Activated naive CD4-positive, alpha-beta T cell treated with anti-CD3 and anti-CD28 coated beads, Interleukin-2, amount 50 U/mL, for 24 hours (primary cell): Measurements from ENCODE around the gene TMEM131L.
A peak's percentile ranks its signal among the peaks of the same experiment; 100 is the strongest.
"Not testable (repeated sequence)": the region's sequence is repeated elsewhere in the genome, so short reads cannot be mapped to it uniquely, and the experiment has no call there.

ENCODE experiments used
- H3K27ac Mint-ChIP-seq: one replicate; pipeline ENCODE4 v1.8.0; 2021; ENCODE audit warnings: mild to moderate bottlenecking, mixed read lengths
- H3K27me3 Mint-ChIP-seq: one replicate; pipeline ENCODE4 v1.8.0; 2021; ENCODE audit warnings: mixed read lengths
- H3K36me3 Mint-ChIP-seq: one replicate; pipeline ENCODE4 v1.8.0; 2021; ENCODE audit warnings: mixed read lengths
- H3K4me1 Mint-ChIP-seq: one replicate; pipeline ENCODE4 v1.8.0; 2021; ENCODE audit warnings: mixed read lengths
- H3K4me3 Mint-ChIP-seq: one replicate; pipeline ENCODE4 v1.8.0; 2021; ENCODE audit warnings: mild to moderate bottlenecking, mixed read lengths
- H3K9me3 Mint-ChIP-seq: one replicate; pipeline ENCODE4 v1.8.0; 2021; ENCODE audit warnings: mixed read lengths

TMEM131L gene

GRCh38 chr4:153501578-153501977 is 35.4 kb downstream of the TMEM131L start:
- peak overlapping the region; percentile 89 for H3K27ac Mint-ChIP-seq
- H3K4me3 Mint-ChIP-seq, result no peak overlapping the region

GRCh38 chr4:153502584-153502983 is 36.4 kb downstream of the TMEM131L start:
- H3K9me3 Mint-ChIP-seq, result peaks cover 6% of the 10 kb centered on the region
- H3K27me3 Mint-ChIP-seq, result no peaks in the 10 kb centered on the region
- H3K27ac Mint-ChIP-seq, result peak overlapping the region; percentile 91
- peaks cover 22% of the 10 kb centered on the region for H3K36me3 Mint-ChIP-seq
- peak overlapping the region; percentile 66 for H3K4me3 Mint-ChIP-seq
- H3K4me1 Mint-ChIP-seq, result peaks cover 91% of the 10 kb centered on the region

More at GRCh38 chr4:153501578-153501977, 35.4 kb downstream of the TMEM131L start:
- Mint-ChIP-seq H3K27me3 (no peaks in the 10 kb centered on the region), H3K36me3 (peaks cover 20% of the 10 kb centered on the region), H3K4me1 (peaks cover 89% of the 10 kb centered on the region), H3K9me3 (peaks cover 6% of the 10 kb centered on the region)

GRCh38 chr4:153506341-153507309 is 40.5 kb downstream of the TMEM131L start:
- Mint-ChIP-seq H3K27ac (peak overlapping the region; percentile 84), H3K27me3 (no peaks in the 10 kb centered on the region), H3K4me3 (no peak overlapping the region), H3K4me1 (peaks cover 85% of the 10 kb centered on the region), H3K9me3 (peaks cover 11% of the 10 kb centered on the region), H3K36me3 (peaks cover 26% of the 10 kb centered on the region)

- Mint-ChIP-seq H3K27me3 (no peaks in the 10 kb centered on the region), H3K4me3 (no peak overlapping the region), H3K4me1 (peaks cover 86% of the 10 kb centered on the region), H3K27ac (peak overlapping the region; percentile 80), H3K9me3 (peaks cover 11% of the 10 kb centered on the region), H3K36me3 (peaks cover 26% of the 10 kb centered on the region)
Observed at GRCh38 chr4:153507310-153508073, 41.3 kb downstream of the TMEM131L start.

- H3K4me1 Mint-ChIP-seq, result peaks cover 89% of the 10 kb centered on the region
- peak overlapping the region; percentile 35 for H3K27ac Mint-ChIP-seq
- peaks cover 11% of the 10 kb centered on the region for H3K9me3 Mint-ChIP-seq
- not testable (repeated sequence) for H3K27me3 Mint-ChIP-seq, H3K4me3 Mint-ChIP-seq
- peaks cover 31% of the 10 kb centered on the region for H3K36me3 Mint-ChIP-seq
Observed at GRCh38 chr4:153509212-153509611, 43.1 kb downstream of the TMEM131L start.

- Mint-ChIP-seq H3K27ac (peak overlapping the region; percentile 46), H3K9me3 (peaks cover 11% of the 10 kb centered on the region), H3K4me3 (no peak overlapping the region), H3K4me1 (peaks cover 89% of the 10 kb centered on the region), H3K27me3 (no peaks in the 10 kb centered on the region), H3K36me3 (peaks cover 29% of the 10 kb centered on the region)
Observed at GRCh38 chr4:153509724-153510123, 43.6 kb downstream of the TMEM131L start.

GRCh38 chr4:153510252-153511001 is 44.3 kb downstream of the TMEM131L start:
- Mint-ChIP-seq H3K27me3 (no peaks in the 10 kb centered on the region), H3K4me3 (peak overlapping the region; percentile 19), H3K27ac (peak overlapping the region; percentile 91), H3K36me3 (peaks cover 30% of the 10 kb centered on the region), H3K9me3 (peaks cover 9% of the 10 kb centered on the region), H3K4me1 (peaks cover 89% of the 10 kb centered on the region)

GRCh38 chr4:153511104-153511503 is 44.9 kb downstream of the TMEM131L start:
- Mint-ChIP-seq H3K27ac (peak overlapping the region; percentile 59), H3K36me3 (peaks cover 25% of the 10 kb centered on the region), H3K27me3 (no peaks in the 10 kb centered on the region), H3K4me1 (peaks cover 88% of the 10 kb centered on the region), H3K9me3 (peaks cover 5% of the 10 kb centered on the region), H3K4me3 (no peak overlapping the region)

- H3K36me3 Mint-ChIP-seq, result peaks cover 25% of the 10 kb centered on the region
- H3K27ac Mint-ChIP-seq, result peak overlapping the region; percentile 63
- H3K4me3 Mint-ChIP-seq, result peak overlapping the region; percentile 26
- peaks cover 81% of the 10 kb centered on the region for H3K4me1 Mint-ChIP-seq
- no peaks in the 10 kb centered on the region for H3K27me3 Mint-ChIP-seq
- H3K9me3 Mint-ChIP-seq, result peaks cover 5% of the 10 kb centered on the region
Observed at GRCh38 chr4:153512162-153512852, 46.1 kb downstream of the TMEM131L start.

GRCh38 chr4:153512952-153513500 is 46.9 kb downstream of the TMEM131L start:
- peaks cover 81% of the 10 kb centered on the region for H3K4me1 Mint-ChIP-seq
- H3K4me3 Mint-ChIP-seq, result peak overlapping the region; percentile 2
- no peaks in the 10 kb centered on the region for H3K27me3 Mint-ChIP-seq

GRCh38 chr4:153513596-153513995 is 47.4 kb downstream of the TMEM131L start:
- Mint-ChIP-seq H3K27me3 (no peaks in the 10 kb centered on the region), H3K4me3 (peak overlapping the region; percentile 75), H3K9me3 (peaks cover 5% of the 10 kb centered on the region), H3K4me1 (peaks cover 83% of the 10 kb centered on the region), H3K27ac (peak overlapping the region; percentile 96), H3K36me3 (peaks cover 25% of the 10 kb centered on the region)

More at GRCh38 chr4:153512952-153513500, 46.9 kb downstream of the TMEM131L start:
- H3K36me3 Mint-ChIP-seq, result peaks cover 22% of the 10 kb centered on the region
- H3K9me3 Mint-ChIP-seq, result peaks cover 5% of the 10 kb centered on the region
- peak overlapping the region; percentile 73 for H3K27ac Mint-ChIP-seq

GRCh38 chr4:153514001-153514526 is 47.9 kb downstream of the TMEM131L start:
- Mint-ChIP-seq H3K27me3 (no peaks in the 10 kb centered on the region), H3K4me3 (peak overlapping the region; percentile 0), H3K9me3 (peaks cover 5% of the 10 kb centered on the region), H3K27ac (peak overlapping the region; percentile 71), H3K36me3 (peaks cover 25% of the 10 kb centered on the region), H3K4me1 (peaks cover 87% of the 10 kb centered on the region)

GRCh38 chr4:153514688-153515426 is 48.7 kb downstream of the TMEM131L start:
- Mint-ChIP-seq H3K27me3 (no peaks in the 10 kb centered on the region), H3K9me3 (peaks cover 5% of the 10 kb centered on the region)

More at GRCh38 chr4:153514688-153515426, 48.7 kb downstream of the TMEM131L start:
- peak overlapping the region; percentile 81 for H3K27ac Mint-ChIP-seq
- peak overlapping the region; percentile 3 for H3K4me3 Mint-ChIP-seq
- peaks cover 89% of the 10 kb centered on the region for H3K4me1 Mint-ChIP-seq
- peaks cover 24% of the 10 kb centered on the region for H3K36me3 Mint-ChIP-seq
